ENCODE results near the gene STXBP2. TPM values are rescaled to one million over a fixed set of nuclear protein-coding genes. Genes with fewer than 3 reads are reported as not detected.

STXBP2 gene
- total and polyA plus RNA-seq, 9 of the 15 experiments (the other 6 are each of a cell fraction or from before 2014, with no cell fraction given), result 2.5 to 163 (median 71.3) TPM

GRCh38 chr19:7652061-7652641 is 15.2 kb downstream of the STXBP2 start (continued):
- TF ChIP-seq ARID2 (IDR thresholded peaks at IDR 0.05) (peak; percentile 59; the same call in 1 of the 2 replicates), SMAD4 (CRISPR knock-in tag; conservative IDR thresholded peaks at IDR 0.05) (peak; percentile 99), E2F5 (CRISPR knock-in tag; IDR thresholded peaks at IDR 0.05) (no peak; the same call in 1 of the 2 replicates), BCOR (IDR thresholded peaks at IDR 0.05) (0 out of 2 replicates have a peak, but pooled peaks have one; percentile 6), GATAD2A (IDR thresholded peaks at IDR 0.05) (no peak), ZNF511 (CRISPR knock-in tag; IDR thresholded peaks at IDR 0.05) (peak; percentile 50; the same call in 1 of the 2 replicates), RBBP5 (IDR thresholded peaks at IDR 0.05; ENCODE audit: borderline replicate concordance, insufficient read depth, low read length, poor library complexity, severe bottlenecking) (peak; percentile 61), FOXK2 (conservative IDR thresholded peaks at IDR 0.05 in 1 of 2, IDR thresholded peaks at IDR 0.05 in 1 of 2; ENCODE audit: low read depth in 2 of 2) (0 out of 4 replicates have a peak, but pooled peaks of 1 of the 2 experiments have one; percentile 26), TEAD2 (tag; IDR thresholded peaks at IDR 0.05) (no peak), USF1 (CRISPR knock-in tag; IDR thresholded peaks at IDR 0.05) (no peak), NR2C1 (IDR thresholded peaks at IDR 0.05) (peak; percentile 89), NR2C1 (tag; IDR thresholded peaks at IDR 0.05) (peak; percentile 94), TCF7L2 (IDR thresholded peaks at IDR 0.05; ENCODE audit: low read depth, low read length) (peak; percentile 97), ZMIZ1 (IDR thresholded peaks at IDR 0.05; ENCODE audit: low read depth in 2 of 2, low read length in 2 of 2) (no peak), NONO (IDR thresholded peaks at IDR 0.05; ENCODE audit: low read depth in 2 of 2, low read length in 1 of 2) (no peak), TGIF2 (CRISPR knock-in tag; IDR thresholded peaks at IDR 0.05) (no peak), MTA1 (IDR thresholded peaks at IDR 0.05; ENCODE audit: borderline replicate concordance) (peak; percentile 16; the same call in 1 of the 2 replicates), EP300 (IDR thresholded peaks at IDR 0.05; ENCODE audit: low read length) (peak; percentile 70), ELF1 (tag; IDR thresholded peaks at IDR 0.05) (peak; percentile 84), MTA3 (IDR thresholded peaks at IDR 0.05; ENCODE audit: borderline replicate concordance) (peak; percentile 36; the same call in 1 of the 2 replicates), RFX7 (CRISPR knock-in tag; IDR thresholded peaks at IDR 0.05) (no peak), JUND (IDR thresholded peaks at IDR 0.05; ENCODE audit: borderline replicate concordance, low read depth, low read length) (peak; percentile 75), JUND (tag; IDR thresholded peaks at IDR 0.05; ENCODE audit: borderline replicate concordance, low read depth, low read length) (peak; percentile 70; the same call in 1 of the 3 replicates), XRCC5 (IDR thresholded peaks at IDR 0.05; ENCODE audit: low read depth, low read length) (peak; percentile 93), DPF2 (IDR thresholded peaks at IDR 0.05) (peak; percentile 68; the same call in 1 of the 2 replicates)
